H1 (cell line): ENCODE data around the gene MAP2K5. TPM values are rescaled to one million over a fixed set of nuclear protein-coding genes. Genes with fewer than 3 reads are reported as not detected.

ENCODE experiments used
- CTCF ChIA-PET: fragments of 300-600 bp; sonication (Branson Sonifier 250); formaldehyde crosslinking; loops from one replicate; lab custom pipeline; 2021; ENCODE audit not compliant: partially characterized antibody; lab: Charles Lee
- POLR2A ChIA-PET: fragments of 300-600 bp; sonication (Branson Sonifier 250); formaldehyde crosslinking; loops from one replicate; lab custom pipeline; 2021; ENCODE audit warnings: inconsistent platforms; ENCODE audit not compliant: partially characterized antibody; lab: Charles Lee
- DNase-seq, 2 experiments: peaks; one replicate each; pipeline versions ENCODE4 v3.0.0 to v3.0.0-alpha.2; 2010 to 2022; ENCODE audit warnings: low spot score in 2 of 2, low read depth in 1 of 2, mixed read lengths in 1 of 2
- FAIRE-seq: peaks from 2 replicates; lab custom pipeline; 2011; peaks lifted over from hg19 to GRCh38; lab: Jason Lieb, UNC
- H2AFZ ChIP-seq: 2 replicates; pipeline ENCODE4 v1.8.1; 2012; ENCODE audit warnings: low read length, inconsistent platforms
- H2AK5ac ChIP-seq: 2 replicates; pipeline ENCODE4 v1.6.1; 2013; ENCODE audit warnings: low read depth, low read length
- H2BK120ac ChIP-seq: replicated peaks from 2 replicates; pipeline ENCODE3; 2013; ENCODE audit warnings: low read depth, low read length, inconsistent platforms
- H2BK12ac ChIP-seq: 2 replicates; pipeline ENCODE4 v1.6.1; 2013; ENCODE audit warnings: low read depth, low read length
- H2BK15ac ChIP-seq: 2 replicates; pipeline ENCODE4 v1.6.1; 2013; ENCODE audit warnings: low read length
- H2BK20ac ChIP-seq: 2 replicates; pipeline ENCODE4 v1.6.1; 2013; ENCODE audit warnings: low read length
- H2BK5ac ChIP-seq: 2 replicates; pipeline ENCODE4 v1.6.1; 2013; ENCODE audit warnings: low read depth, low read length
- H3K14ac ChIP-seq: 2 replicates; pipeline ENCODE4 v1.6.1; 2013; ENCODE audit warnings: inconsistent platforms; ENCODE audit not compliant: insufficient read length
- H3K18ac ChIP-seq: 2 replicates; pipeline ENCODE4 v1.6.1; 2013; ENCODE audit warnings: low read length; ENCODE audit errors: extremely low read depth
- H3K23ac ChIP-seq: 2 replicates; pipeline ENCODE4 v1.6.1; 2013; ENCODE audit warnings: inconsistent platforms; ENCODE audit not compliant: insufficient read length
- H3K23me2 ChIP-seq: 2 replicates; pipeline ENCODE4 v1.6.1; 2013; ENCODE audit warnings: low read depth, low read length
- H3K27ac ChIP-seq: 2 replicates; pipeline ENCODE4 v1.6.1; 2011; ENCODE audit warnings: low read depth, low read length, inconsistent platforms
- H3K27me3 ChIP-seq, 4 experiments: replicated peaks in 1 of 4; 1 replicate in 1 of 4; 2 replicates in 3 of 4; pipeline versions ENCODE4 v1.6.1 to v1.8.1; 2011 to 2013; ENCODE audit warnings: low read length in 3 of 4, mild to moderate bottlenecking in 3 of 4, inconsistent platforms in 2 of 4, mixed read lengths in 2 of 4, moderate library complexity in 1 of 4; ENCODE audit not compliant: control insufficient read depth in 3 of 4, insufficient read depth in 3 of 4; ENCODE audit errors: extremely low read depth in 1 of 4
- H3K36me3 ChIP-seq, 4 experiments: 2 replicates each; pipeline versions ENCODE4 v1.6.1 to v1.8.1; 2011 to 2013; ENCODE audit warnings: mild to moderate bottlenecking in 4 of 4, low read length in 3 of 4, moderate library complexity in 2 of 4, control low read depth in 1 of 4, inconsistent platforms in 1 of 4; ENCODE audit not compliant: insufficient read depth in 4 of 4, control insufficient read depth in 2 of 4
- H3K4ac ChIP-seq: replicated peaks from 2 replicates; pipeline ENCODE3; 2013; ENCODE audit warnings: low read length, low read depth, mixed read lengths, inconsistent platforms; ENCODE audit not compliant: insufficient read length
- H3K4me1 ChIP-seq, 4 experiments: replicated peaks in 1 of 4; 1 replicate in 1 of 4; 2 replicates in 3 of 4; pipeline versions ENCODE4 v1.6.1 to v1.8.1; 2011 to 2013; ENCODE audit warnings: low read length in 3 of 4, inconsistent platforms in 2 of 4, mixed read lengths in 1 of 4; ENCODE audit not compliant: insufficient read depth in 4 of 4, control insufficient read depth in 3 of 4
- H3K4me2 ChIP-seq, 2 experiments: 2 replicates each; pipeline versions ENCODE4 v1.6.1 to v1.8.1; 2011 to 2013; ENCODE audit warnings: low read depth in 2 of 2, low read length in 2 of 2, control low read depth in 1 of 2, inconsistent platforms in 1 of 2, mild to moderate bottlenecking in 1 of 2; ENCODE audit not compliant: insufficient read depth in 1 of 2
- H3K4me3 ChIP-seq, 4 experiments: fragments of 200-600, 300-600 bp in 1 of 4; sonication (generic), shearing (Covaris generic), sonication (Bioruptor Twin) in 1 of 4; 2 replicates each; pipeline versions ENCODE4 v1.5.1 to v1.8.1; 2011 to 2016; ENCODE audit warnings: low read length in 4 of 4, low read depth in 3 of 4, control low read depth in 2 of 4, inconsistent platforms in 2 of 4, mild to moderate bottlenecking in 2 of 4, mixed read lengths in 1 of 4, moderate library complexity in 1 of 4; ENCODE audit not compliant: insufficient read depth in 2 of 4; ENCODE audit errors: extremely low read depth in 1 of 4
- H3K56ac ChIP-seq: replicated peaks from 2 replicates; pipeline ENCODE3; 2013; ENCODE audit warnings: low read depth, mild to moderate bottlenecking, mixed read lengths, low read length, inconsistent platforms; ENCODE audit not compliant: insufficient read length
- H3K79me1 ChIP-seq: 2 replicates; pipeline ENCODE4 v1.6.1; 2013; ENCODE audit warnings: low read depth, low read length, control low read depth
- H3K79me2 ChIP-seq, 2 experiments: 2 replicates each; pipeline versions ENCODE4 v1.6.1 to v1.8.1; 2012 to 2013; ENCODE audit warnings: low read length in 2 of 2, mild to moderate bottlenecking in 2 of 2, inconsistent platforms in 1 of 2; ENCODE audit not compliant: insufficient read depth in 2 of 2, control insufficient read depth in 1 of 2
- H3K9ac ChIP-seq, 4 experiments: replicated peaks in 1 of 4; 1 replicate in 1 of 4; 2 replicates in 3 of 4; pipeline versions ENCODE4 v1.6.1 to v1.8.1; 2011 to 2013; ENCODE audit warnings: low read depth in 3 of 4, low read length in 3 of 4, control low read depth in 2 of 4, mild to moderate bottlenecking in 2 of 4, moderate library complexity in 2 of 4, inconsistent platforms in 1 of 4; ENCODE audit errors: extremely low read depth in 1 of 4
- H3K9me3 ChIP-seq, 2 experiments: 2 replicates each; pipeline versions ENCODE4 v1.6.1 to v1.8.1; 2012 to 2013; ENCODE audit warnings: mild to moderate bottlenecking in 2 of 2, moderate library complexity in 2 of 2, control low read depth in 1 of 2, inconsistent platforms in 1 of 2, low read depth in 1 of 2, low read length in 1 of 2, mixed read lengths in 1 of 2; ENCODE audit not compliant: insufficient read depth in 2 of 2
- H4K20me1 ChIP-seq, 2 experiments: replicated peaks in 1 of 2; 2 replicates each; pipeline versions ENCODE3 to v1.8.1; 2011 to 2013; ENCODE audit warnings: inconsistent platforms in 2 of 2, low read length in 2 of 2, mild to moderate bottlenecking in 1 of 2; ENCODE audit not compliant: insufficient read depth in 2 of 2, control insufficient read depth in 1 of 2
- H4K5ac ChIP-seq: 2 replicates; pipeline ENCODE4 v1.6.1; 2013; ENCODE audit warnings: low read length, low read depth, mixed read lengths, inconsistent platforms; ENCODE audit not compliant: insufficient read length
- H4K8ac ChIP-seq: 2 replicates; pipeline ENCODE4 v1.8.0; 2013; ENCODE audit warnings: mild to moderate bottlenecking, moderate library complexity, low read length, inconsistent platforms; ENCODE audit not compliant: insufficient read depth; ENCODE audit errors: extremely low read depth
- H4K91ac ChIP-seq: replicated peaks from 2 replicates; pipeline ENCODE3; 2013; ENCODE audit warnings: low read length, mixed read lengths, inconsistent platforms; ENCODE audit not compliant: insufficient read length
- CREB1 ChIP-seq: IDR thresholded peaks from 2 replicates; pipeline ENCODE4 v1.6.1; 2012; ENCODE audit warnings: inconsistent platforms
- whole genome bisulfite sequencing, 2 experiments: shearing (Covaris generic) in 1 of 2; methylation state at CpG; one replicate each; pipeline versions ENCODE4 v1.1.6 to v1.1.7; 2013 to 2015; ENCODE audit warnings: low lambda C conversion rate in 2 of 2, mixed read lengths in 2 of 2, inconsistent platforms in 1 of 2, low coverage in 1 of 2, missing lambda C conversion rate in 1 of 2; ENCODE audit not compliant: insufficient replicate concordance in 2 of 2, insufficient coverage in 1 of 2, insufficient read length in 1 of 2; ENCODE audit errors: extremely low coverage in 1 of 2, missing lambda C conversion rate in 1 of 2; 5-methylcytosine and 5-hydroxymethylcytosine counted together
- polyA plus RNA-seq, 7 experiments: library from polyadenylated mRNA; depleted of rRNA in 3 of 7; stranded (reverse) in 5 of 7; unstranded in 2 of 7; fragments of >200 nt in 5 of 7; fragments of 200-250 nt in 2 of 7; gene quantifications; 1 replicate in 5 of 7; 2 replicates in 1 of 7; 4 replicates in 1 of 7; pipeline versions ENCODE4 v1.2.1 to v1.2.3, GENCODE V29; 2011 to 2013; ENCODE audit warnings: missing spikeins in 2 of 7, mixed read lengths in 2 of 7
- total RNA-seq: library from RNA; stranded (reverse); fragmentation: NEBNext Ultra II Directional; extraction: Animal tissue kit (Norgen Biotek cat#: 25700); gene quantifications from 2 replicates; pipeline ENCODE4 v1.2.1, GENCODE V29; 2021

The MAP2K5 gene
- total and polyA plus RNA-seq, 2 of the 8 experiments (the other 6 are each of a cell fraction or from before 2014, with no cell fraction given) = 4.4 to 15.8 TPM

GRCh38 chr15:67605871-67606270 is 63.4 kb downstream of the MAP2K5 start:
- Histone ChIP-seq H3K4me1 (no peaks in the 10 kb centered on the region), H3K9me3 (no peaks in the 10 kb centered on the region), H3K18ac (no peak overlapping the region), H2AFZ (no peak overlapping the region), H3K27ac (no peak overlapping the region), H3K23ac (no peak overlapping the region), H2BK20ac (no peak overlapping the region), H4K91ac (no peak overlapping the region), H4K5ac (no peak overlapping the region), H2AK5ac (no peak overlapping the region), H3K36me3 (no peaks in the 10 kb centered on the region), H2BK15ac (no peak overlapping the region), H4K20me1 (no peaks in the 10 kb centered on the region), H3K56ac (no peak overlapping the region), H3K4ac (no peak overlapping the region), H3K23me2 (no peaks in the 10 kb centered on the region), H2BK12ac (no peak overlapping the region), H3K27me3 (no peaks in the 10 kb centered on the region), H2BK120ac (no peak overlapping the region), H3K9ac (no peak overlapping the region), H3K4me2 (no peak overlapping the region), H4K8ac (no peak overlapping the region), H3K79me1 (no peaks in the 10 kb centered on the region), H3K79me2 (no peaks in the 10 kb centered on the region), H2BK5ac (no peak overlapping the region), H3K4me3 (no peak overlapping the region), H3K14ac (no peak overlapping the region)
- 87% methylated on average over 2 of the region's 2 CpGs; no CpG with 5 or more reads in 1 of the 2 experiments for WGBS, 2 experiments
- ChIA-PET POLR2A (no interaction called here), CTCF (interaction anchor here (1.0 kb wide), 1 partner anchor 148 kb away, joined by 3 read pairs; no protein-coding TSS in a partner anchor)
- no peak for DNase-seq
- no peak for FAIRE-seq
- no peak for TF ChIP-seq CREB1
